CD4-positive, alpha-beta T cell treated with Interleukin-21 for 1 hour (primary cell): Measurements from ENCODE around the gene NEIL1.
"Not testable (repeated sequence)": the region's sequence is repeated elsewhere in the genome, so short reads cannot be mapped to it uniquely, and the experiment has no call there.

Experiments
- DNase-seq: peaks from one replicate; pipeline ENCODE4 v3.0.0-alpha.2; 2020

NEIL1 gene

GRCh38 chr15:75335313-75335704 is 11.5 kb upstream of the NEIL1 start:
- no peak for DNase-seq

- DNase-seq = peak; percentile 78
Measured at GRCh38 chr15:75335705-75336355, 11.0 kb upstream of the NEIL1 start, which contains the start of gene COMMD4. COMMD4 (plus strand) TSS chr15:75336063; CDS start chr15:75336090, 27 bp downstream.

GRCh38 chr15:75338661-75339240 is 8.1 kb upstream of the NEIL1 start:
- no peak for DNase-seq

GRCh38 chr15:75339531-75340240 is 7.2 kb upstream of the NEIL1 start:
- no peak for DNase-seq

GRCh38 chr15:75342221-75342620 is 4.6 kb upstream of the NEIL1 start:
- DNase-seq = no peak

GRCh38 chr15:75343953-75344352 is 2.9 kb upstream of the NEIL1 start:
- DNase-seq = not testable (repeated sequence)

- peak; percentile 54 for DNase-seq
Measured at GRCh38 chr15:75347222-75348033, 589 bp downstream of the NEIL1 start.

GRCh38 chr15:75348034-75348561 is 1.3 kb downstream of the NEIL1 start:
- DNase-seq = no peak

- no peak for DNase-seq
Measured at GRCh38 chr15:75348562-75349350, 1.9 kb downstream of the NEIL1 start.

GRCh38 chr15:75349351-75349669 is 2.5 kb downstream of the NEIL1 start:
- DNase-seq = not testable (repeated sequence)

- peak; percentile 88 for DNase-seq
Measured at GRCh38 chr15:75349851-75350588, 3.2 kb downstream of the NEIL1 start.

- DNase-seq = no peak
Measured at GRCh38 chr15:75350601-75351361, 3.9 kb downstream of the NEIL1 start.

- DNase-seq = no peak
Measured at GRCh38 chr15:75352186-75353080, 5.6 kb downstream of the NEIL1 start.

- DNase-seq = no peak
Measured at GRCh38 chr15:75353604-75354003, 6.8 kb downstream of the NEIL1 start.

GRCh38 chr15:75354454-75354853 is 7.6 kb downstream of the NEIL1 start:
- DNase-seq = no peak

- DNase-seq = no peak
Measured at GRCh38 chr15:75355369-75355768, 8.5 kb downstream of the NEIL1 start.

- DNase-seq = no peak
Measured at GRCh38 chr15:75356006-75356405, 9.2 kb downstream of the NEIL1 start.

GRCh38 chr15:75356517-75356916 is 9.7 kb downstream of the NEIL1 start:
- DNase-seq = no peak

- DNase-seq = no peak
Measured at GRCh38 chr15:75357976-75358673, 11.3 kb downstream of the NEIL1 start.
